ENCODE data around the gene EIF4E3.

- TF ChIP-seq POLR2A (IDR thresholded peaks at IDR 0.05) (no peak), CTCF (IDR thresholded peaks at IDR 0.05) (no peak)
Observed at GRCh38 chr3:71771884-71772283, 46.7 kb upstream of the EIF4E3 start.
